CD8-positive, alpha-beta memory T cell (primary cell): ENCODE data around the gene S100A2. TPM values are rescaled to one million over a fixed set of nuclear protein-coding genes. Genes with fewer than 3 reads are reported as not detected.
A peak's percentile ranks its signal among the peaks of the same experiment; 100 is the strongest.
"Not testable (repeated sequence)": the region's sequence is repeated elsewhere in the genome, so short reads cannot be mapped to it uniquely, and the experiment has no call there.

Experiments
- CTCF ChIA-PET: fragments of 350-600 bp; sonication (Branson Sonifier 250); formaldehyde crosslinking; loops from one replicate; lab custom pipeline; 2021; ENCODE audit warnings: antibody characterized with exemption; lab: Charles Lee
- POLR2A ChIA-PET: fragments of 350-600 bp; sonication (Branson Sonifier 250); formaldehyde crosslinking; loops from one replicate; lab custom pipeline; 2021; ENCODE audit warnings: antibody characterized with exemption; lab: Charles Lee
- DNase-seq, 5 donors: peaks; one replicate each; pipeline versions ENCODE4 v3.0.0 to v3.0.0-alpha.2; 2020 to 2022; ENCODE audit warnings: mixed read lengths in 1 of 5
- H3K27ac ChIP-seq: one replicate; pipeline ENCODE4 v1.7.0; 2013; ENCODE audit warnings: low read depth, mild to moderate bottlenecking, low read length, moderate library complexity
- H3K27me3 ChIP-seq: 2 replicates; pipeline ENCODE4 v1.7.0; 2013; ENCODE audit warnings: low read length, mild to moderate bottlenecking; ENCODE audit not compliant: insufficient read depth, poor library complexity, severe bottlenecking
- H3K36me3 ChIP-seq: 2 replicates; pipeline ENCODE4 v1.7.0; 2013; ENCODE audit warnings: mild to moderate bottlenecking, low read length, moderate library complexity; ENCODE audit not compliant: insufficient read depth
- H3K4me1 ChIP-seq: 2 replicates; pipeline ENCODE4 v1.7.0; 2013; ENCODE audit warnings: mild to moderate bottlenecking, low read length, moderate library complexity; ENCODE audit not compliant: insufficient read depth
- H3K4me3 ChIP-seq: 2 replicates; pipeline ENCODE4 v1.7.0; 2013; ENCODE audit warnings: mild to moderate bottlenecking, low read length
- H3K9me3 ChIP-seq: 2 replicates; pipeline ENCODE4 v1.7.0; 2013; ENCODE audit warnings: mild to moderate bottlenecking, low read length
- H3K27ac Mint-ChIP-seq, 8 donors: one replicate each; pipeline ENCODE4 v1.8.0; 2020 to 2021; ENCODE audit warnings: mixed read lengths in 8 of 8, mild to moderate bottlenecking in 6 of 8, inconsistent platforms in 3 of 8, moderate library complexity in 3 of 8
- H3K27me3 Mint-ChIP-seq, 2 donors: one replicate each; pipeline ENCODE4 v1.8.0; 2020 to 2021; ENCODE audit warnings: mixed read lengths in 2 of 2, mild to moderate bottlenecking in 1 of 2, moderate library complexity in 1 of 2
- H3K36me3 Mint-ChIP-seq, 3 donors: one replicate each; pipeline ENCODE4 v1.8.0; 2020 to 2021; ENCODE audit warnings: mixed read lengths in 3 of 3, inconsistent platforms in 1 of 3, mild to moderate bottlenecking in 1 of 3
- H3K4me1 Mint-ChIP-seq, 3 donors: one replicate each; pipeline ENCODE4 v1.8.0; 2020 to 2021; ENCODE audit warnings: mixed read lengths in 3 of 3, inconsistent platforms in 1 of 3, mild to moderate bottlenecking in 1 of 3
- H3K4me3 Mint-ChIP-seq, 7 donors: one replicate each; pipeline ENCODE4 v1.8.0; 2020 to 2021; ENCODE audit warnings: mixed read lengths in 7 of 7, mild to moderate bottlenecking in 6 of 7, moderate library complexity in 4 of 7, inconsistent platforms in 2 of 7
- H3K9me3 Mint-ChIP-seq, 5 donors: one replicate each; pipeline ENCODE4 v1.8.0; 2020 to 2022; ENCODE audit warnings: mixed read lengths in 5 of 5, mild to moderate bottlenecking in 3 of 5, moderate library complexity in 2 of 5, inconsistent platforms in 1 of 5
- polyA plus RNA-seq: library from polyadenylated mRNA; unstranded; fragments of 300-500 nt; fragmentation: Illumina TruSeq; gene quantifications from one replicate; pipeline ENCODE4 v1.2.3, GENCODE V29; 2021
- total RNA-seq, 2 experiments: library from RNA; stranded (reverse); gene quantifications; one replicate each; pipeline ENCODE4 v1.2.3, GENCODE V29; 2021

Gene S100A2
- total and polyA plus RNA-seq, 3 experiments from 2014 or later: 0.72 to 1.1 (median 0.81) TPM

DNA sequence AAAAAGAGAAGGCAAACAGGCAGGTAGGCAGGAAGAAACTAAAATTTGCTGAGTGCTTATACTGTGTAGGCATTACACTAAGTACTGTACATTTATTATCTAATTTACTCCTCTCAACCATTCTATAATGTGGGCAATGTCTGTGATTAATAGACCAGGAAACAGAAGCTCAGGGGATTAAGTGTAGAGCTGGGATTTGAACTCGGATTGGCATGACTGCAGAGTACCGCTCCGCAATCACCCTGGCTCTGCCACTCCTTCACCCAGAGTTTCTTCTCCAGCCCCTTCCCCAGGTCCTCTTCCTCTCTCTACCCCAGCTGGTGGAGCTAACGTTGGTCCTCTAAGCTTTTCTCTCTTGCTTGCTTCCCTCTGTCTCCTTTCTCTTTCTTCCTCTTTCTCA lies 11.5 kb upstream of the S100A2 start:
- no peak for DNase-seq
- no peaks in the 10 kb centered on the region for H3K4me1 ChIP-seq
- no peaks in the 10 kb centered on the region for H3K36me3 ChIP-seq
- POLR2A ChIA-PET: no interaction called here
- H3K27me3 ChIP-seq: peaks cover 8% of the 10 kb centered on the region
- Mint-ChIP-seq H3K4me1 (peaks cover 0 to 3% (median 0%) of the 10 kb centered on the region in 3 donors), H3K4me3 (no peak overlapping the region), H3K27me3 (peaks cover 19 to 26% of the 10 kb centered on the region in 2 donors), H3K27ac (no peak overlapping the region), H3K9me3 (no peaks in the 10 kb centered on the region), H3K36me3 (peaks cover 0 to 3% (median 0%) of the 10 kb centered on the region in 3 donors)
- no peak overlapping the region for H3K27ac ChIP-seq
- CTCF ChIA-PET: interaction anchor here (1.0 to 2.9 kb wide), 2 partner anchors 66 to 82 kb away, joined by 3 to 9 read pairs; no protein-coding TSS in a partner anchor
- H3K4me3 ChIP-seq: no peak overlapping the region
- no peaks in the 10 kb centered on the region for H3K9me3 ChIP-seq

DNA sequence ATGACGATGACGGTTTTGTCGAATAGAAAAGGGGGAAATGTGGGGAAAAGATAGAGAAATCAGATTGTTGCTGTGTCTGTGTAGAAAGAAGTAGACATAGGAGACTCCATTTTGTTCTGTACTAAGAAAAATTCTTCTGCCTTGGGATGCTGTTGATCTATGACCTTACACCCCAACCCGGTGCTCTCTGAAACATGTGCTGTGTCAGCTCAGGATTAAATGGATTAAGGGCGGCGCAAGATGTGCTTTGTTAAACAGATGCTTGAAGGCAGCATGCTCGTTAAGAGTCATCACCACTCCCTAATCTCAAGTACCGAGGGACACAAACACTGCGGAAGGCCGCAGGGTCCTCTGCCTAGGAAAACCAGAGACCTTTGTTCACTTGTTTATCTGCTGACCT lies 9.9 kb upstream of the S100A2 start:
- H3K27ac ChIP-seq, H3K4me3 ChIP-seq, POLR2A ChIA-PET, H3K27ac Mint-ChIP-seq, H3K4me1 Mint-ChIP-seq, H3K9me3 Mint-ChIP-seq, H3K36me3 Mint-ChIP-seq, H3K27me3 ChIP-seq, H3K4me1 ChIP-seq, DNase-seq, H3K4me3 Mint-ChIP-seq, H3K36me3 ChIP-seq, H3K9me3 ChIP-seq: not testable (repeated sequence)
- H3K27me3 Mint-ChIP-seq: peaks cover 20 to 38% of the 10 kb centered on the region in 2 donors
- CTCF ChIA-PET: interaction anchor here (2.9 kb wide), 1 partner anchor 65 kb away, joined by 9 read pairs; no protein-coding TSS in a partner anchor

DNA sequence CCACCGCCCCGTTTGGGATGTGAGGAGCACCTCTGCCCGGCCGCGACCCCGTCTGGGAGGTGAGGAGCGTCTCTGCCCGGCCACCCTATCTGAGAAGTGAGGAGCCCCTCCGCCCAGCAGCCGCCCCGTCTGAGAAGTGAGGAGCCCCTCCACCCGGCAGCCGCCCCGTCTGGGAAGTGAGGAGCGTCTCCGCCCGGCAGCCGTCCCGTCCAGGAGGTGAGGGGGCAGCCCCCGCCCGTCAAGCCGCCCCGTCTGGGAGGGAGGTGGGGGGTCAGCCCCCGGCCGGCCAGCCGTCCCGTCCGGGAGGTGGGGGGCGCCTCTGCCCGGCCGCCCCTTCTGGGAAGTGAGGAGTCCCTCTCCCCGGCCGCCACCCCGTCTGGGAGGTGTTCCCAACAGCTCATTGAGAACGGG lies 9.4 kb upstream of the S100A2 start:
- H3K27ac ChIP-seq, H3K27me3 ChIP-seq, DNase-seq, H3K36me3 ChIP-seq, H3K27ac Mint-ChIP-seq, H3K9me3 ChIP-seq, H3K4me1 Mint-ChIP-seq, POLR2A ChIA-PET, H3K36me3 Mint-ChIP-seq, H3K4me1 ChIP-seq, H3K4me3 Mint-ChIP-seq, H3K9me3 Mint-ChIP-seq, H3K4me3 ChIP-seq, CTCF ChIA-PET: not testable (repeated sequence)
- peaks cover 20 to 39% of the 10 kb centered on the region in 2 donors for H3K27me3 Mint-ChIP-seq

DNA sequence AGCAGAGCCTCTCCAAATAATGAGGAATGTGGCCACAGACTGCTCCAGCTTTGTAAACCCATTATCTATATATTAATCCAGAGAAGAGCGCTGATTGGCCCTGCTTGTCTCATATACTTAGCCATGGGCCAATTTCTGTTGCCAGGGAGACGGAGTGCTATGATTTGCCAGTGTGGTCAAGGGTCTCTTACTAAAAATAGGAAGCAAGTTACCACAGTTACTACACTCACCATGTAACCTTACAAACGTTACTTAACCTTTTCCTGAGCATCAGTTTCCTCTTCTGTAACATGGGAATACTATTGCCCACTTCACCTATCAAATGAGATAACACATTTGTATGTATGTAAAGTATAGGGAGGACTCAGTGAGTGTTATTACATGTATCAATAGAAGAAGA lies 7.7 kb upstream of the S100A2 start:
- peaks cover 7% of the 10 kb centered on the region for H3K27me3 ChIP-seq
- Mint-ChIP-seq H3K27me3 (peaks cover 7 to 35% of the 10 kb centered on the region in 2 donors), H3K9me3 (no peaks in the 10 kb centered on the region), H3K36me3 (peaks cover 0 to 3% (median 0%) of the 10 kb centered on the region in 3 donors), H3K4me3 (no peak overlapping the region), H3K27ac (peak overlapping the region in 1 of 8 donors; percentile 58), H3K4me1 (peaks cover 5 to 9% (median 8%) of the 10 kb centered on the region in 3 donors)
- CTCF ChIA-PET: interaction anchor here (6.5 kb wide), 2 partner anchors 40 to 64 kb away, joined by 109 to 125 read pairs; partner anchors contain the start of gene S100A6
- H3K4me1 ChIP-seq: peaks cover 1% of the 10 kb centered on the region
- H3K9me3 ChIP-seq: no peaks in the 10 kb centered on the region
- H3K4me3 ChIP-seq: no peak overlapping the region
- DNase-seq: no peak
- H3K36me3 ChIP-seq: no peaks in the 10 kb centered on the region
- no peak overlapping the region for H3K27ac ChIP-seq
- POLR2A ChIA-PET: no interaction called here

DNA sequence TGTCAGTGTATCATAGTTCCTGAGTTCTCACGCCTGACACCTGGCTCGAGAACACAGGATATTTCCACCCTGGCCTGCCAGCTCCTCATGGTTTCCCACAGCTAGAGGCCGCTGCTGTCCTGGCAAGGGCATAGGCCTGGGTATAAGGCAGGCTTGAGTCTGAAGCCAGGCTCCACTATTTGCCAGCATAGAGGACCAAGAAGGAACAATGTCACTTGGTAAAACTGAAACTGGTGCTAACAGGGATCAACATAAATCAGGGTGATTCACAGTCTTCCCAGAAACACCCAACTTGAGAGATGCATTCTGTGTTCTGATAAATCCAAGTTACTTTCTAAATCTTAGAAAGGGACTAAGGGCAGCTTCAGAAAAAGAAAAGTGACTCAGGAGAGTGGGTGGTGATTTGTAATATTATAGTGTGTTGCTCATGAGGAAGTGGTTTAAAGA lies 6.9 kb upstream of the S100A2 start:
- ChIA-PET CTCF (interaction anchor here (0.7 to 6.5 kb wide), 6 partner anchors 32 to 404 kb away, joined by 3 to 125 read pairs (median 3); partner anchors contain the start of genes DENND4B, JTB, S100A5 and S100A6), POLR2A (no interaction called here)
- H3K36me3 ChIP-seq: no peaks in the 10 kb centered on the region
- H3K9me3 ChIP-seq: no peaks in the 10 kb centered on the region
- peak in 3 of 5 donors; percentile 6 to 59 (median 19) for DNase-seq
- Mint-ChIP-seq H3K4me3 (no peak overlapping the region), H3K4me1 (peaks cover 11 to 17% (median 15%) of the 10 kb centered on the region in 3 donors), H3K36me3 (no peaks in the 10 kb centered on the region), H3K9me3 (no peaks in the 10 kb centered on the region), H3K27me3 (peaks cover 2 to 27% of the 10 kb centered on the region in 2 donors), H3K27ac (peak overlapping the region in 1 of 8 donors; percentile 28)
- H3K4me1 ChIP-seq: peaks cover 5% of the 10 kb centered on the region
- no peaks in the 10 kb centered on the region for H3K27me3 ChIP-seq
- no peak overlapping the region for H3K27ac ChIP-seq
- H3K4me3 ChIP-seq: no peak overlapping the region

DNA sequence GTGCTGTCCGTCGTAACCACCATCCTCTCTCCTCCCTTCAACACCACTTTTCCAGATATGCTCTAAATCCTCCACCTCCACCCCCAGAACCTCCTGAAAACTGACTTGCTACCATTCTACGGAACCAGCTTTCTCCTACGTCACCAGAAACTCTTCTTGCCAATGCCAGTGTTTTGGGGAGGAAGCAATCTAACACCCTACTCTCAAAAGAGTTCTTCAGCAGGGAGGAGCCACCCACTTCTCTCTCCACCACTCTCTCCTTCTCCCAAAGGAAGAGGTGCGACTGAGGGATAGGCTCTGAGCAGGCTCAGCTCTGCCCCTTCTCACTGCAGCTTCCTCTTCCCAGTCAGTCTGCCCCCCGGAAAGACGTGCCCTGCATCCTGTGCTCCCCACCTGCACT lies 6.1 kb upstream of the S100A2 start:
- ChIA-PET POLR2A (interaction anchor here (0.7 kb wide), 2 partner anchors 38 to 113 kb away, joined by 4 to 7 read pairs; no protein-coding TSS in a partner anchor), CTCF (interaction anchor here (0.7 to 6.5 kb wide), 9 partner anchors 10 to 405 kb away, joined by 3 to 125 read pairs (median 3); partner anchors contain the start of genes DENND4B, JTB and S100A6)
- no peaks in the 10 kb centered on the region for H3K36me3 Mint-ChIP-seq
- H3K36me3 ChIP-seq: no peaks in the 10 kb centered on the region
- no peaks in the 10 kb centered on the region for H3K9me3 Mint-ChIP-seq
- peaks cover 17 to 23% (median 21%) of the 10 kb centered on the region in 3 donors for H3K4me1 Mint-ChIP-seq
- no peak overlapping the region for H3K4me3 ChIP-seq
- H3K27me3 ChIP-seq: no peaks in the 10 kb centered on the region
- H3K9me3 ChIP-seq: no peaks in the 10 kb centered on the region
- DNase-seq: no peak
- H3K27ac Mint-ChIP-seq: no peak overlapping the region
- peaks cover 10% of the 10 kb centered on the region for H3K4me1 ChIP-seq
- no peak overlapping the region for H3K4me3 Mint-ChIP-seq
- peaks cover 1 to 21% of the 10 kb centered on the region in 2 donors for H3K27me3 Mint-ChIP-seq
- no peak overlapping the region for H3K27ac ChIP-seq

DNA sequence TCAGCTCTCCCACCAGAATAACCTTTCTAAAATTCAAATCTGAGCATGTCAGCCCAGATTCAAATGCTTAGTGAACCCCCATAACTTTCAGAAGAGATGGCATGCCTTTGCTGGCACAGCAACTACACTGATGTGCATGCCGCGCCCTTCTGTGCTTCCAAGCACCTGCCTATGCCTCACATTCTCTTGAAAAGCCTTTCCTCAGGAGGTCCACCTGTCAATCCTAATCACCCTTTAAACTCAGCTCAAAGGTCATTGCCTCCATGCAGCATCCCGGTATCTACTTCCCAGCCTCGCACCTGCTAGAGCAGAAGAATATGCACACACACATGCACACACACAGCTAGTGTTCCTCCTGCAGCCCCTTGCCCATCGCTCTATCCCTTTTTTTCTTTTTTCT lies 5.2 kb upstream of the S100A2 start:
- no peaks in the 10 kb centered on the region for H3K36me3 ChIP-seq
- CTCF ChIA-PET: interaction anchor here (0.8 to 6.5 kb wide), 8 partner anchors 9 to 75 kb away, joined by 3 to 125 read pairs (median 3); partner anchors contain the start of genes S100A4 and S100A6
- Mint-ChIP-seq H3K27me3 (peaks cover 1 to 19% of the 10 kb centered on the region in 2 donors), H3K27ac (no peak overlapping the region), H3K4me3 (no peak overlapping the region), H3K36me3 (no peaks in the 10 kb centered on the region), H3K4me1 (peaks cover 24 to 31% (median 30%) of the 10 kb centered on the region in 3 donors), H3K9me3 (no peaks in the 10 kb centered on the region)
- no peak for DNase-seq
- no peak overlapping the region for H3K4me3 ChIP-seq
- H3K9me3 ChIP-seq: no peaks in the 10 kb centered on the region
- peaks cover 18% of the 10 kb centered on the region for H3K4me1 ChIP-seq
- no peaks in the 10 kb centered on the region for H3K27me3 ChIP-seq
- POLR2A ChIA-PET: interaction anchor here (0.6 to 0.7 kb wide), 3 partner anchors 37 to 114 kb away, joined by 4 to 7 read pairs (median 4); no protein-coding TSS in a partner anchor
- H3K27ac ChIP-seq: no peak overlapping the region

DNA sequence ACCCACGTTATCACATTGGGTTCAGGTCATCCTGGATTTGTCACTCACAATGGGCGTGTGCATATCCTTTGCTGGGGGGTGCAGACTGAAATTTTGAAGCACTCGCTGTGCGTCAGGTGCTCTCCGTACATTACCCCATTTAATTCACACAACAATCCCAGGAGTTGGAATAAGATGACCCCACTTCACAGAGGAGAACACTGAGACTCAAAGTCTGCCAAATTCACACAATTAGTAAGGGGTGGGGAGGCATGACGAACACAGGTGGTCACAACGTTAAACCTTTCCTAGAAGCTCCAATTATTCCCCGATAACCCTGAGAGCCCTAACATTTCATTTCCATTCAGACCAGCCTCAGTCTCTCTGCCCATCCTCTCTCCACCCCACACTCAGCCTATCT lies 3.8 kb upstream of the S100A2 start:
- Mint-ChIP-seq H3K36me3 (no peaks in the 10 kb centered on the region), H3K9me3 (no peaks in the 10 kb centered on the region), H3K4me3 (no peak overlapping the region), H3K27me3 (peaks cover 1 to 19% of the 10 kb centered on the region in 2 donors), H3K4me1 (peaks cover 27 to 37% (median 35%) of the 10 kb centered on the region in 3 donors), H3K27ac (no peak overlapping the region)
- no peak for DNase-seq
- Histone ChIP-seq H3K27ac (no peak overlapping the region), H3K4me3 (no peak overlapping the region), H3K36me3 (no peaks in the 10 kb centered on the region), H3K4me1 (peaks cover 24% of the 10 kb centered on the region), H3K9me3 (no peaks in the 10 kb centered on the region), H3K27me3 (no peaks in the 10 kb centered on the region)
- CTCF ChIA-PET: interaction anchor here (1.0 to 6.5 kb wide), 5 partner anchors 10 to 60 kb away, joined by 3 to 125 read pairs (median 4); partner anchors contain the start of gene S100A6
- POLR2A ChIA-PET: interaction anchor here (0.6 kb wide), 1 partner anchor 34 kb away, joined by 3 read pairs; the partner anchor contains the start of gene S100A6
